MM.1S (cell line): ENCODE results near the gene SLC35A4.

ENCODE experiments used
- DNase-seq: peaks from one replicate; pipeline ENCODE4 v3.0.0-alpha.2; 2015
- H2AFZ ChIP-seq: fragments of 300-600 bp; sonication (generic); 2 replicates; pipeline ENCODE4 v1.6.0; 2016; ENCODE audit warnings: antibody characterized with exemption, low read length
- H3F3A ChIP-seq: fragments of 300-600 bp; sonication (generic); 2 replicates; pipeline ENCODE4 v1.6.1; 2016; ENCODE audit warnings: mild to moderate bottlenecking, antibody characterized with exemption, low read length, moderate library complexity, mixed read lengths; ENCODE audit not compliant: insufficient read depth
- H3K27ac ChIP-seq: fragments of 300-600 bp; sonication (generic); 2 replicates; pipeline ENCODE4 v1.5.1; 2016; ENCODE audit warnings: mild to moderate bottlenecking, low read length
- H3K27me3 ChIP-seq: fragments of 300-600 bp; sonication (generic); replicated peaks from 2 replicates; pipeline ENCODE4 v1.6.0; 2016; ENCODE audit warnings: low read length; ENCODE audit not compliant: insufficient read depth
- H3K36me3 ChIP-seq: fragments of 300-600 bp; sonication (generic); replicated peaks from 2 replicates; pipeline ENCODE4 v1.6.1; 2016; ENCODE audit warnings: mild to moderate bottlenecking, low read length, mixed read lengths; ENCODE audit not compliant: insufficient read depth
- H3K4me1 ChIP-seq: fragments of 300-600 bp; sonication (generic); 2 replicates; pipeline ENCODE4 v1.6.1; 2016; ENCODE audit warnings: low read length, mixed read lengths
- H3K4me2 ChIP-seq: fragments of 300-600 bp; sonication (generic); 2 replicates; pipeline ENCODE4 v1.6.0; 2016; ENCODE audit warnings: low read depth, low read length
- H3K4me3 ChIP-seq: fragments of 300-600 bp; sonication (generic); 2 replicates; pipeline ENCODE4 v1.5.1; 2016; ENCODE audit warnings: low read length, mixed read lengths
- H3K79me2 ChIP-seq: fragments of 300-600 bp; sonication (generic); 2 replicates; pipeline ENCODE4 v1.6.1; 2016; ENCODE audit warnings: mixed run types, low read length, mixed read lengths
- H3K9ac ChIP-seq: fragments of 300-600 bp; sonication (generic); 2 replicates; pipeline ENCODE4 v1.6.1; 2016; ENCODE audit warnings: low read length, mixed read lengths
- H3K9me2 ChIP-seq: fragments of 300-600 bp; sonication (generic); replicated peaks from 2 replicates; pipeline ENCODE4 v1.6.1; 2016; ENCODE audit warnings: mild to moderate bottlenecking, low read length, mixed read lengths; ENCODE audit not compliant: insufficient read depth
- H3K9me3 ChIP-seq: fragments of 300-600 bp; sonication (generic); replicated peaks from 2 replicates; pipeline ENCODE4 v1.6.1; 2016; ENCODE audit warnings: mild to moderate bottlenecking, low read length, mixed read lengths; ENCODE audit not compliant: insufficient read depth
- H4K20me1 ChIP-seq: fragments of 300-600 bp; sonication (generic); 2 replicates; pipeline ENCODE4 v1.6.1; 2016; ENCODE audit warnings: mild to moderate bottlenecking, low read length, moderate library complexity, mixed read lengths; ENCODE audit not compliant: insufficient read depth
- EZH2 ChIP-seq: fragments of 300-600 bp; sonication (generic); optimal IDR thresholded peaks from 2 replicates; pipeline ENCODE3; 2017; ENCODE audit warnings: low read depth, mild to moderate bottlenecking, antibody characterized with exemption, low read length, mixed read lengths
- EZH2phosphoT487 ChIP-seq: fragments of 300-600 bp; sonication (generic); IDR thresholded peaks from 2 replicates; pipeline ENCODE4 v1.6.1; 2018; ENCODE audit warnings: antibody characterized with exemption, low read length
- TF ChIP-seq, protein P1 (sequence below): fragments of 300-600 bp; sonication (generic); IDR thresholded peaks from 2 replicates; pipeline ENCODE4 v1.5.1; 2016; ENCODE audit warnings: antibody characterized with exemption, low read length, mixed read lengths

The SLC35A4 gene

GRCh38 chr5:140569197-140569596, 4.6 kb downstream of the SLC35A4 start:
- Histone ChIP-seq H3K9me2 (no peaks in the 10 kb centered on the region), H3K4me1 (peaks cover 38% of the 10 kb centered on the region), H3K9ac (peak overlapping the region; percentile 40), H3K9me3 (no peaks in the 10 kb centered on the region), H3F3A (peaks cover 18% of the 10 kb centered on the region), H3K36me3 (no peaks in the 10 kb centered on the region), H3K27me3 (no peaks in the 10 kb centered on the region), H3K4me2 (peak overlapping the region; percentile 65), H3K4me3 (no peak overlapping the region; the same call in 1 of the 2 replicates), H3K79me2 (peaks cover 46% of the 10 kb centered on the region), H3K27ac (peak overlapping the region; percentile 70), H2AFZ (no peak overlapping the region), H4K20me1 (no peaks in the 10 kb centered on the region)
- TF ChIP-seq EZH2 (no peak), EZH2phosphoT487 (no peak)
- TF ChIP-seq, protein P1, sequence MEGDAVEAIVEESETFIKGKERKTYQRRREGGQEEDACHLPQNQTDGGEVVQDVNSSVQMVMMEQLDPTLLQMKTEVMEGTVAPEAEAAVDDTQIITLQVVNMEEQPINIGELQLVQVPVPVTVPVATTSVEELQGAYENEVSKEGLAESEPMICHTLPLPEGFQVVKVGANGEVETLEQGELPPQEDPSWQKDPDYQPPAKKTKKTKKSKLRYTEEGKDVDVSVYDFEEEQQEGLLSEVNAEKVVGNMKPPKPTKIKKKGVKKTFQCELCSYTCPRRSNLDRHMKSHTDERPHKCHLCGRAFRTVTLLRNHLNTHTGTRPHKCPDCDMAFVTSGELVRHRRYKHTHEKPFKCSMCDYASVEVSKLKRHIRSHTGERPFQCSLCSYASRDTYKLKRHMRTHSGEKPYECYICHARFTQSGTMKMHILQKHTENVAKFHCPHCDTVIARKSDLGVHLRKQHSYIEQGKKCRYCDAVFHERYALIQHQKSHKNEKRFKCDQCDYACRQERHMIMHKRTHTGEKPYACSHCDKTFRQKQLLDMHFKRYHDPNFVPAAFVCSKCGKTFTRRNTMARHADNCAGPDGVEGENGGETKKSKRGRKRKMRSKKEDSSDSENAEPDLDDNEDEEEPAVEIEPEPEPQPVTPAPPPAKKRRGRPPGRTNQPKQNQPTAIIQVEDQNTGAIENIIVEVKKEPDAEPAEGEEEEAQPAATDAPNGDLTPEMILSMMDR = no peak
- peak; percentile 78 for DNase-seq

GRCh38 chr5:140570058-140570457, 5.4 kb downstream of the SLC35A4 start:
- no peaks in the 10 kb centered on the region for H3K36me3 ChIP-seq
- peak overlapping the region; percentile 65; the same call in 1 of the 2 replicates for H3K4me2 ChIP-seq
- no peaks in the 10 kb centered on the region for H3K9me2 ChIP-seq
- no peaks in the 10 kb centered on the region for H4K20me1 ChIP-seq
- peak overlapping the region; percentile 70; the same call in 1 of the 2 replicates for H3K27ac ChIP-seq
- no peak overlapping the region for H3K4me3 ChIP-seq
- peaks cover 38% of the 10 kb centered on the region for H3K4me1 ChIP-seq
- no peak for DNase-seq
- TF ChIP-seq EZH2phosphoT487 = no peak
- TF ChIP-seq, protein P1 = no peak
- no peak for TF ChIP-seq EZH2
- no peak overlapping the region; the same call in 1 of the 2 replicates for H3K9ac ChIP-seq
- H2AFZ ChIP-seq = no peak overlapping the region
- no peaks in the 10 kb centered on the region for H3K9me3 ChIP-seq
- peaks cover 41% of the 10 kb centered on the region for H3K79me2 ChIP-seq
- peaks cover 18% of the 10 kb centered on the region for H3F3A ChIP-seq
- H3K27me3 ChIP-seq = no peaks in the 10 kb centered on the region

DNA sequence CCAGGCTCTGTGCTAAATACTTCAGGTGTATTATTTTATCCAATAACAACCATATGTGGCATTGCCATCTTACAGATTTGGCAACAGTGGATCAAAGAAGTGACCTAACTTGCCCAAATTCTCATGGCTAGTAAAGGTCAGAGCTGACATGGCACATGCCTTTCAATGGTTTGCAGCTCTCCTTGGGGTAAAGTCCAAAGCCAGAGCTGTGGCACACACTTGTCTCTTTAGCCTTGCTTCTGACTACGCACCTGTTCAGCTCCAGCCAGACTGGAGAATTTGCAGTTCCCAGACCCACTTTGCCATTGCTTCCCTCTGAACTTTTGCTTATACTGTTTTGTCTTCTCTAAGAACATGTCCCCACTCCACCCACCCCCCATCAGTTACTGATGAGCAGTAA, 5.9 kb downstream of the SLC35A4 start:
- H3K36me3 ChIP-seq = no peaks in the 10 kb centered on the region
- no peak for DNase-seq
- peaks cover 37% of the 10 kb centered on the region for H3K79me2 ChIP-seq
- no peak overlapping the region for H3K4me3 ChIP-seq
- H3K4me2 ChIP-seq = no peak overlapping the region
- H3K9me2 ChIP-seq = no peaks in the 10 kb centered on the region
- H3K9me3 ChIP-seq = no peaks in the 10 kb centered on the region
- peaks cover 18% of the 10 kb centered on the region for H3F3A ChIP-seq
- no peak overlapping the region for H2AFZ ChIP-seq
- H3K27ac ChIP-seq = no peak overlapping the region
- H3K27me3 ChIP-seq = no peaks in the 10 kb centered on the region
- H4K20me1 ChIP-seq = no peaks in the 10 kb centered on the region
- peaks cover 36% of the 10 kb centered on the region for H3K4me1 ChIP-seq
- TF ChIP-seq, protein P1 = no peak
- TF ChIP-seq EZH2 (no peak), EZH2phosphoT487 (no peak)
- no peak overlapping the region for H3K9ac ChIP-seq
